ENCODE data around the gene C19orf81. TPM values are rescaled to one million over a fixed set of nuclear protein-coding genes. Genes with fewer than 3 reads are reported as not detected.

Gene C19orf81
- total RNA-seq, 4 donors from 2014 or later: not detected

GRCh38 chr19:50668879-50669278 is 19.6 kb downstream of the C19orf81 start:
- Histone ChIP-seq H3K4me1 (peaks cover 0 to 29% (median 10%) of the 10 kb centered on the region in 3 donors), H3K9me3 (no peaks in the 10 kb centered on the region), H3K27me3 (peaks cover 98% of the 10 kb centered on the region), H3K4me3 (no peak overlapping the region), H3K36me3 (no peaks in the 10 kb centered on the region), H3K27ac (no peak overlapping the region)
- no peak for ATAC-seq
- TF ChIP-seq EP300 (IDR thresholded peaks at IDR 0.05) (no peak), POLR2A (IDR thresholded peaks at IDR 0.05) (no peak), POLR2AphosphoS5 (IDR thresholded peaks at IDR 0.05) (no peak), CTCF (IDR thresholded peaks at IDR 0.05) (no peak)
- no CpG with 5 or more reads among the region's 20 CpGs for WGBS, 2 donors (ENCODE audit: low coverage in 1 of 2)

DNA sequence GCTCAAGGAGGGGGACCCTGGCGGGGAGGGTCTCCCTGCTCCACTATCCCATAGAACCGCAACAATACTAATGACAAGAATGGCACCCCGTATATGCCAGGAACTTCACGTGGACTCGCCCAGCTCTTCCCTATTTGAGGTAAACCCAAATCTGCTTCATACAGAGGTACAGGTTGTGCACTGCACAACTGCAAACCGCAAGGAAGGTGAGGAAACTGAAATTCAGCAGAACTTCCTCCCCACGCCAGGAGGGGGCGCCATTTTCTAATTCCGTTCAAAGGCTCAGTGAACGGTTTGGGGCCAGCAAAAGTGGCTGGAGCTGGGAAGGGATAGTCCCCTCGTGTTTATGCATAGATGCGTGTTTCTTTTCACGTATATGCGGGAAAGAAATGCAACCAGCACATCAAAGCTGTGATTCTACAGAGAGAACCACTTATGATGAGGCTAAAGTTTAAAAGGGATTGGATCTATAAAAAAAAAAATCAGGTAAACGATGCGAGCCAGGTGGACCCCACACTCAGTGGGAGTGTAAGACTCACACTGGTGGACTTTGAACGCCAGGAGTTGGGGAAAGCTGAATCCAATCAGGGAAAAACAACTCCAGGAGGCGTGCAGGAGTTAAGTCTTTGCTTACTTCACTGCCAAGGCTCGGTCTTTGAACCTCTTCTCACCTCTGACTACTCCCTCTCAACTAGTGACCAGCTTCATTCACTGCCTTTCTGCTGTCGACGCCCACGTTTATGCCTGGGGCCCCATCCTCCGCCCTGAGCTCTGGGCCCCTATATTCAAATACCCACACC is 20.3 kb downstream of the C19orf81 start:
- Histone ChIP-seq H3K27ac (no peak overlapping the region), H3K36me3 (no peaks in the 10 kb centered on the region), H3K4me3 (no peak overlapping the region), H3K9me3 (no peaks in the 10 kb centered on the region), H3K4me1 (peaks cover 0 to 29% (median 10%) of the 10 kb centered on the region in 3 donors), H3K27me3 (peaks cover 99% of the 10 kb centered on the region)
- WGBS, 2 donors (ENCODE audit: low coverage in 1 of 2): 37 to 40% methylated on average over 8 to 19 of the region's 23 CpGs
- ATAC-seq: no peak
- TF ChIP-seq CTCF (IDR thresholded peaks at IDR 0.05) (peak in 3 of 4 experiments; percentile 39 to 73 (median 71)), POLR2AphosphoS5 (IDR thresholded peaks at IDR 0.05) (no peak)

DNA sequence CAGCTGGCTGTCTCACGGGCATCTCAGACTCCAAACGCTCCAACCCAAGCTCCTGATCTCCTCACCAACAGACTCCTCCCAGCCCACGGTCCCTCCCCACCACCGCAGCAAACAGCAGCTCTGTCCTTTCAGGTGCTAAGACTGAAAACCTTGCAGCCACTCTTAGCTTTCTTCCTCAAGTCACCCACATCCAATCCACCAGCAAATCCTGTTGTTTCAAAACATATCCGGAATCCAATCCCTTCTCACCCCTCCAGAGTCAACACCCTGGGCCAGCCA is 20.8 kb downstream of the C19orf81 start:
- no peak for ATAC-seq
- H3K4me1 ChIP-seq: peaks cover 0 to 29% (median 10%) of the 10 kb centered on the region in 3 donors
- H3K36me3 ChIP-seq: no peaks in the 10 kb centered on the region
- H3K9me3 ChIP-seq: no peaks in the 10 kb centered on the region
- WGBS, 2 donors (ENCODE audit: low coverage in 1 of 2): 28 to 49% methylated on average over 5 of the region's 5 CpGs
- TF ChIP-seq POLR2A (IDR thresholded peaks at IDR 0.05): no peak
- no peak for TF ChIP-seq EP300 (IDR thresholded peaks at IDR 0.05)
- TF ChIP-seq CTCF (IDR thresholded peaks at IDR 0.05): no peak
- TF ChIP-seq POLR2AphosphoS5 (IDR thresholded peaks at IDR 0.05): no peak
- no peak overlapping the region for H3K27ac ChIP-seq
- H3K4me3 ChIP-seq: no peak overlapping the region
- H3K27me3 ChIP-seq: peaks cover 96% of the 10 kb centered on the region

DNA sequence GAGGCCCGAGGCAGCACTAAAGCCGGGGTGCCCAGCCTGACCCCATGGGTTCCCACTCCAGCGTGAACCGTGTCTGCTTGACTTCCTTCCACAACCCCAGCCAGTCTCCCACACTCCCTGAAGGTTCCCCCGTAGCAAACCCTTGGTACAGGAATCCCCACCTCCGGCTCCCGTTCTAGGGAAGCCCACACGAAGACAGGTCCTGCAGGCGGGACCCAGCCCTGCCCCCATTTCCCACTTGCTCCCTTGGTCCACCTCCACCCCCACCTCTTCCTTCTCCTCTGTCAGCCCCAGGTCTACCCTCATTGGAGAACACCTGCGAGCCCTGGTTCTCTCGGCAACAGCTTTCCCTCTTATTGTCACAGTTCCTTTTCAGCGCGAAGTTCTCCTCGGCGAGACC is 23.9 kb downstream of the C19orf81 start:
- H3K4me3 ChIP-seq: no peak overlapping the region
- no peaks in the 10 kb centered on the region for H3K36me3 ChIP-seq
- no peak for ATAC-seq
- peaks cover 0 to 6% (median 0%) of the 10 kb centered on the region in 3 donors for H3K4me1 ChIP-seq
- no peak overlapping the region for H3K27ac ChIP-seq
- WGBS, 2 donors (ENCODE audit: low coverage in 1 of 2): 14 to 17% methylated on average over 9 of the region's 15 CpGs
- peaks cover 93% of the 10 kb centered on the region for H3K27me3 ChIP-seq
- peaks cover 0 to 7% (median 0%) of the 10 kb centered on the region in 3 donors for H3K9me3 ChIP-seq
- no peak for TF ChIP-seq POLR2AphosphoS5 (IDR thresholded peaks at IDR 0.05)
- no peak for TF ChIP-seq POLR2A (IDR thresholded peaks at IDR 0.05)
- no peak for TF ChIP-seq CTCF (IDR thresholded peaks at IDR 0.05)
- TF ChIP-seq EP300 (IDR thresholded peaks at IDR 0.05): no peak

DNA sequence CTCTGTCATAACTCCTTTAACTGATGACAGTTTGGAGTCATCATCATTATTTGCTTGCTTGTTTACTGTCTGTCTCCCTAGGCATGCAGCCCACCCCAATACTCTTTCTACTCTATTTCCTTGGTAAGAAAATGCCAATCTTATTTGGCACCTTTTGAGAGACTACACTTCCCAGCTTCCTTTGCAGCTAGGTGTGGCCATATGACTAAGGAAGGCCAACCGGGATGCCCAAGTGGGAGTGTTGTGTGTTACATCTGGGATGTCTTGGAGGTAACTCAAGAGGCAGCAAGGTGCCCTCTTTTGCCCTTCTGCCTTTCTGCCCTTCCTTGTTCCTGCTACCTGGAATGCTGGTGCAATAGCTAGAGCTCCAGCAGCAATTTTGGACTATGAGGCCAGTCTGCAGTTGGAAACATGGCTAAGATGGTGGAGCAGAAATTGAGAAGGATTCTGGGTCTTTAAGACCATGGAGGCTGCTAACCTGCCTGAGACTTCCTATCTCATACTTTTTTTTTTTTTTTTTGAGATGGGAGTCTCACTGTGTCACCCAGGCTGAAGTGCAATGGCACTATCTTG is 27.5 kb downstream of the C19orf81 start:
- Histone ChIP-seq H3K4me3 (no peak overlapping the region), H3K27me3 (peaks cover 81% of the 10 kb centered on the region), H3K9me3 (peaks cover 0 to 7% (median 0%) of the 10 kb centered on the region in 3 donors), H3K36me3 (no peaks in the 10 kb centered on the region), H3K27ac (no peak overlapping the region), H3K4me1 (peaks cover 0 to 6% (median 2%) of the 10 kb centered on the region in 3 donors)
- no peak for TF ChIP-seq POLR2A (IDR thresholded peaks at IDR 0.05)
- TF ChIP-seq POLR2AphosphoS5 (IDR thresholded peaks at IDR 0.05): no peak
- no peak for TF ChIP-seq CTCF (IDR thresholded peaks at IDR 0.05)
- no peak for TF ChIP-seq EP300 (IDR thresholded peaks at IDR 0.05)
- 50 to 100% methylated on average over 1 of the region's 1 CpG for WGBS, 2 donors (ENCODE audit: low coverage in 1 of 2)
- ATAC-seq: no peak

All from gastroesophageal sphincter (tissue), 4 donors.